CD4-positive, alpha-beta T cell treated with Interleukin-17A for 4 hours (primary cell): ENCODE data around the gene RAB43.
"Not testable (repeated sequence)": the region's sequence is repeated elsewhere in the genome, so short reads cannot be mapped to it uniquely, and the experiment has no call there.

Source experiments
- DNase-seq: peaks from one replicate; pipeline ENCODE4 v3.0.0-alpha.2; 2020; ENCODE audit warnings: mixed read lengths

Gene RAB43

DNA sequence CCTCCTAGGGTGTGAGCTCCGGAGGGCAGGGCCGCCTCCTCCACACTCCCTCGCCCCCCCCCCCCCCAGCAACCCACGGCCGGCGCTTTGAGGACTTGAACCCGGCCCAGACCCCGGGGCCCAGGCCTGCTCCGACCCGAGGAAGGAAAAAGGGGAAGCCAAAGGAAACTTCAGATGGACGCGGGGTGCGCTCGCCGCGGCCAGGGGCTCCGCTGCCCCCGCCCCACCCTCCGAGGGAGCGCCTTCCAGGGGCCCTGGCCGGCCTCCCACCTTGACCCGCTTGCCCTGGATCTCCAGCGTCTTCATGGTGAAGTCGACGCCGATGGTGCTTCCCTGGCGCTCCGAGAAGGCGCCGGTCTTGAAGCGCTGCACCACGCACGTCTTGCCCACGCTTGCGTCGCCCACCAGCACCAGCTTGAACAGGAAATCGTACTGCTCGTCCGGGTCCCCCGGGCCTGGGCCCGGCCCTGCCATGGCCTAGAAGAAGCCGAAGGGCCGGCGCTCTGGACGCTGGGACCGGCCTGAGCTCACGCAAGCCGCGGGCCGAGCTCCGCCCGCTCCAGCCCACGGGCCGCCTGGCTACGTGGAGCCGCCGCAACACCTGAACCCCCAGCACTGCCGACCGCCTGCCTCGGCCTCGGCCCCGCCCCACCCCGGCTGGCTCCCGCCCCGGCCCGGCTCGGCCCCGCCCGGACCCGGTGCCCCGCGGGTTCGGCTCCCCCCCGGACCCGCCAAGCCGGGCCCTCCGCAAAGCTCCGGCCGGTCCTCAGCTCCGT, 400 bp downstream of the RAB43 start:
- DNase-seq: peak; percentile 62

DNA sequence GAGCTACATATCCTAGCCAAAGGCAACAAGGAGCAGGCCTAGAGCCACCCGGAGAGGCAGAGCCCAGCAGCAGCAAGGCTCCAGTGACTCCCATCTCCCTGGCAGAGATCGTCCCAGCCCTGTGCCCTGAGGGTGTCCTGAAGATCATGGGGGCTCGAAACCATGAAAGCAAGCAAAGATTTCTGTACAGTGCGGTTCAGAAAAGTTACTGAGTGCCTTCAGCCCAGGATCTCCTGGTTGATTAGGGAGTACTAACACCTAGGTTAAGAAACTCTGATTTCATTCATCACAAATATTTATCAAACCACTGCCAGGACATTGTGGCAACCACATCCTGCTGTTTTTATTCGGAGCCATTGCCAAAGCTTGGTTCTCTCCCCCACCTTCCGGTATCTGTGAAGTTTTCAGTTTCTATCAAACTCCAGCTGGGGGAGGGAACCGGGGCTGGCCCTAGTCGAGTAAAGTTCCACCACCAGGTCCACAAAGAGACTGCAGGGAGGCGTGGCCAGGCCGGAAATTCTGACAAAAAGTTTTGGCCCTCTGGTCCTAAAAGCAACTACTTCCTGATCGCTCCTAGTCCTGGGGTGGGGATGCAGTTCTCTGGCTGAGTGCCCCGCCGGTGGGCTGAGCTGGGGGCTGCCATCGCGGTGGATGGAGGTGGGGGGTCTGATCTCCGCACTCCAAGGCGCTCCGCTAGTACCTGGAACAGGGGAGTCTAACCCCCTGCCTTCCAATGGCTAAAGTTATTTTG, 1.2 kb downstream of the RAB43 start:
- DNase-seq: peak; percentile 92

DNA sequence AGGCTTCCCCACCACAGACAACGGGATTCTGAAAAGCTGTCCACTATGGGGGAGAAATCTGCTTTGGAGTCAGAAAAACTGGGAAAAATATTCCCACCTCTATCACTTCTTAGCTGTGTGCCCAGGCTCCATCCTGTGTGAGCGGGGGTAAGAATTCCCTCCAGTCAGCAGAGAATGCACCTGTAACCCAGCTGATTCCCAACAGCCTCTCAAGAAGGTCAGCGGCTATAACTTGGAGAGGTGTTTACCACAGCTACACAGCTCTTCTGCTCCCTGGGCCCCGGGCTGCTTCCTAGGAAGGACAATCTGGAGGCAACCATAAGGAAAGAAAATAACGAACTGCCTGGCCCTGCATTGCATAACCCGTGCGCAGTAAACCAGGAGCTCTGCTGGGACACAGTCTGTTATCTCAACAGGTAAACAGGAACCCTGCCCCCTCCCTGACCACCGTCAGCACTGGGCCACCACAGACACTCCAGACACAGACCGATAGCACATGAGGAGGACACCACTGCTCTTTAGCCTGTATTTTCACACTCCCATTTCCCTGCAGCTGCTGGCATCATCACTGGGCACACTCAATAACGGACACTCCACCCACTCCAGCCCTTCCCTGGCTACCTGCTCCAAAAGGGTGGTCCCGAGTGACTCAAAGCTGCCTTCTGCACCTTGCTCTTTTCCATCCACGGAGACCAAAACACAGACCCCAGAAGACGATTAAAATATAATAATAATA, 2.1 kb downstream of the RAB43 start:
- DNase-seq: peak; percentile 47

DNA sequence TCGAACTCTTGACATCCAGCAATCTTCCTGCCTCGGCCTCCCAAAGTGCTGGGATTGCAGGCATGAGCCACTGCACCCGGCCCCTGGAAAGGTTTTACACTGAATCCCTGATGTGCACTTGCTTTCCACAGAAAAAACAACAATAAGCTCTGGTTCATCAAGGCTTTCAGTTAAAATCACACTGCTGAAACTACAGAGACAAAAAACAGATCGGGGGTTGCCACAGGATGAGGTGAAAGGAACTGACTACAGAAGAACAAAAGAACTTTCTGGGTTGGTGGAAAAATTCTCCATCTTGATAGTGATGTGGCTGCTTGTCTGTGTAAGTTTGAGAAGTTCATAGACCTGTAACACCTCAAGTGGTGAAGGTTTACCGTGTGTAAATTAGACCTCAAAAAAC, 2.9 kb downstream of the RAB43 start:
- peak; percentile 61 for DNase-seq

DNA sequence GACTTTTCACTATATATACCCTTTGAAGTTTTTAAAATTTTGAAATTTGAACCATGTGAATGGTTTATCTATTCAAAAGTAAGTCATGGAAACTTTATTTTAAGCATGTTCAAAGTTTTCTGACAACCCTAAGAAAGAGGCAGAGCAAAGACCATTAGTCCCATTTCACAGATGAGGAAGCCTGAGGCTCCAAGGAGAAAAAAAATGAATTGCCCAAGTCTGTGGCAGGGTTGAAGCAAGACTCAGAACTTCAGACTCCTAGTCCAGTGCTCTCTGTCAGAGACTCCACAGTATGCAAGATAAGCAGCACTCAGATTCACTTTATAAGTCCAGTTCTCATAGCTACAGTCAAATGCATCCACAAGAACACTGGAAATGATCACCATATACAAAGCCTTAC, 4.5 kb downstream of the RAB43 start:
- no peak for DNase-seq

DNA sequence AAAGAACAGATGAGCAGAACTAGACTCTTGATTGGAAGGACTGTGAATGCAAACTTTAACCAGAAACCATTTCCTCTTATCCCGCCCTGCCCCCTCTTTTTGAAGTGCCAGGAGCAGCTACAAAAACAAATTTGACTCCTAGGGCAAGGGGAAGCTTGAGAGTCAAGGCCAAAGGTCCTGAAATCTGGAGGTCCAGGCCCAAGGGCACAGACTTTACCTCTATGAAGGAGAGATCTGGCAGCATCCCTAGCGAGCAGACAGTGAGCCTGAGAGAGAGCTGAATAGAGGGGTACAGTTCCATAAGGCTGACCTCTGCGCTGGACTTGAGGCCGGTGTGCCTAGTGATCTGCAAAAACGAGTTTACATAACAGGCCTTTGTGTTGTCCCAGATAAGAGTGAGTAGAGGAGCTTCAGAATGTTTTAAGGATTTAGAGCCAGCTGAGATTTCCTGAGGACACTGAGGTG, 5.1 kb downstream of the RAB43 start:
- DNase-seq: peak; percentile 66

DNA sequence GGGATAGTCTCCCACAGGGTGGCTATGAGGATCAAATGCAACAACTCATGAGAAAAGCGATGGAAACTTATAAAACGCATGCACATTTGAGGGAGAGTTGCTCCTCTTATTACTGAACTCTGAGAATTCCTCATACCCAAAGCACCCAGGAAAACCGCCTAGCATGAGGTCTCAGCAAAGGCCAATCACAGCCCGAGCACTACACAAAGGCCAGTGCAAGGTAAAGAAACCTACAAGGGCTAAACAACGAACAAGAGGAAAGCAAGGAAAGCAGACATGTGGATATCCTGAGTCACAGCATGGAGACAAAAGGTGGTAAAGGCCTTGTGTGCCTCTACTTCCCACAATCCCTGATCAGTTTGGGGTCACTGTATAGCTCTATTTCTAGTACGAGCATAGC, 7.1 kb downstream of the RAB43 start:
- no peak for DNase-seq

DNA sequence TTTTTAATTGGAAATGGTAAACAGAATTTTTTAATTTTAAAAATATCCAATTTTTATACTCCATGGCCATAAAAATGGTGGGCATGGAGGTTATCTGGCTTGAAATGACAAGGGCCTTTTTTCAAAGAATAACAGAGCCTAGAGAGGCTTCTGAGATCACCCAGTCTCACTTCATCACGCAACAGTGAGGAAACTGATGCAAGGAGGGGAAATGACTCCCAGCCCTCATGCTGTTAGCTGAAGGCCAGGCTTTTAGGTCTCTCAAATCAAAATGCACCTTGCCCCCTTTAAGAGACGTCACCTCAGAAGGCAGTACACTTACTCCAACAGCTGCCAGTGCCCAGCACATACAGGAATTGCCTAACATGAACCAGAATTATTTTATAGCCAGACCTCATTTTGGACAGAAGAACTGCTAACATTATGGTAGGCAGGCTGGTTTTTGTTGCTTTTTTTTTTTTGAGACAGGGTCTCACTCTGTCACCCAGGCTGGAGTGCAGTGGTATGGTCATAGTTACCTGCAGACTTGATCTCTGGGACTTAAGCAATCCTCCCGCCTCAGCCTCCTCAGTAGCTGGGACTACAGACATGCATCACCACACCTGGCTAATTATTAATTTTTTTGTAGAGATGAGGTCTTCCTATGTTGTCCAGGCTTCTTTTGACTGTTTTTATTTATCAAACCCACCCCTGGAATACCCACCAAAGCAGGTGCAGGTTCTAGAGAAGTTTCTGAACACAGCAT, 9.1 kb downstream of the RAB43 start:
- peak; percentile 39 for DNase-seq

DNA sequence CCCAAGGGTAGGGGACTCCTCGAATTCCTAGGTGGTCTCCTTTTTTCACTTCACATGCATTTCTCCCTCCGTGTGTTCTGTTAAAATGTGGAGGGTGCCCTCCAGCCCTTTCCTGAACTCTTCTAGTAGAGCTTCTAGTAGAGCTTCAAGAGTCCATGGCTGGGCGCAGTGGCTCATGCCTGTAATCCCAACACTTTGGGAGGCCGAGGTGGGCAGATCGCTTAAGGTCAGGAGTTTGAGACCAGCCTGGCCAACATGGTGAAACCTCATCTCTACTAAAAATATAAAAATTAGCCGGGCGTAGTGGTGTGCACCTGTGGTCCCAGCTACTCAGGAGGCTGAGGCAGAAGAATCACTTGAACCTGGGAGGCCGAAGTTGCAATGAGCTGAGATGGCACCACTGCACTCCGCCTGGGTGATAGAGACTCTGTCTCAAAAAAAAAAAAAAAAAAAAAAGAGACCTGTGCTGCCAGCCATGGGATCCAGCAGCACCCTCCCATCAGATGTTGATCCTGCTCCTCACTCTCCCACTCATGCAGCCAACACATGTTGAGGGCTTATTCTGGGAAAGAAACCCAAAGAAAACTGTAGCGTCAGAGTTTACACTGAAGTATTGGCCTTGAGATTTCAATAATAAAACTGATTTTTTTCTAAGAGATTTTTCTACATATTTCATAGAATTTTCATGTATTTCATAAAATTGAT, 10.4 kb downstream of the RAB43 start:
- DNase-seq: not testable (repeated sequence)

DNA sequence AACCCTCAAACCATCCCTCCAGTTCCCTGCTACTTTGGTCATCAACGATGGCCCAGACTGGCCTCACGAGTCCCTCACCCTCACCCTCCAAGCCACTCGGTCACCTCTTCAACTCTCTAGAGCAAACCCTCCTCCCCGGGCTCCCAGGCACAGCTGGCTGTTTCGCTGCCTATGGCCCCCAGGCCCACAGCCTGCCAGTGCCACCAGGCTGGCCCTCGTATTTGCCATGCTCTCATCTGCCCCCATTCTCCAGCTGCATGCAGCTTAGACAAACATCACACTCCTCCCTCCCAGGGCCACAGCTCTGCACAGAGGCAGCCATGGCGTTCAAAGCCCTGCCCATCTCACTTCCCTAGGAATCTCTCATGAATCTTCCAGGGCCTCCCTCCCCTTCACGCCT, 13.8 kb downstream of the RAB43 start:
- no peak for DNase-seq

DNA sequence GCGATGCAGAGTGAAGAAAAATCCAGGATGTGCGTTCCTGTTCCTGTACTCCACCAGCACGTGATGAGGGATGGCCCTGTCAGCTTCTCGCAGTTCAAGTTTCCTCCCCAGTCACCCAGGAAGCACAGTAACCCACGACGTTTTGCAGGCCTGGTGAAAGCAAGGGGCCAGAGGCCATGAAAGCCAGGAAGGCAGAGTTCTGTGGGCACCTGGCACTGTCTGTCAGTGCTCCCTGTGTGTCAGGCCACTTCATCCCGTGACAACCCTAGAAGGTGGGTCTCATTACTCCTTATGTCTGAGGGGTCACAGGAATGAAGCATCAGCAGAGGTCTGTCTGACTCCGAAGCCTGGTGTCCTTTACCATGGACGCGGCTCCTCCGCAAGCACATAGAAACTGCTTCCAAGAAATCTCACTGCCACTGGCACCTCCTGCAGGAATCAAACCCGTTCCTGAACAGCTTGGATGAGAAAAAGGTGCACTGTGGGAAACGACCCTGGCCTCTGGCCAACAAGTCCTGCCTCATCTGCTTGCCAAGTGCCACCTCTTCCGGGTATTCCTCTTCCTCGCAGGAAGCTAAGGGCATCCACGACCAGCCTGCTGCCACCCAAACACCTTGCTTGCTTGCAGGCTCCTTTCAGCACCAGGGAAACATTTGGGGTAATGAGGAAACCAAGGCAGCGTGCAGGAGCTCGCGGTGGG, 14.6 kb downstream of the RAB43 start:
- DNase-seq: no peak

DNA sequence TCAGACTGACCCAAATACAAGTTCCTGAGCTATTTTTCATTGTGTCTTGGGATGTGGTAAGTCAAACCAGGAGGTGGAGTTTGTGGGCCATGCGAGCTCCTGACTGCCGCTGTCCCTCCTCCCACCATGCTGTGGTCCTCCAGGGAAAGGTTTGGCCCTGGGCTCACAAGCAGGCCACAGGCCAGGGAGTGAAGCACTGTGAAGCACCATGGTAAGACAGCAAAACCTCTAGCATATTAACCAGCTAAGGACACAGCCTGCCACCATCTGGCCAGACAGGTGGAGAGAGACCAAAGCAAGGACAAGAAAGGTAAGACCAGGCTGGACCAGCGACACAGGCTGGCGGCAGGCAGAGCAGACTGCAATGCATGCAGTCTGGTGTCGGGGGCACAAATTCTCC, 15.3 kb downstream of the RAB43 start:
- no peak for DNase-seq

DNA sequence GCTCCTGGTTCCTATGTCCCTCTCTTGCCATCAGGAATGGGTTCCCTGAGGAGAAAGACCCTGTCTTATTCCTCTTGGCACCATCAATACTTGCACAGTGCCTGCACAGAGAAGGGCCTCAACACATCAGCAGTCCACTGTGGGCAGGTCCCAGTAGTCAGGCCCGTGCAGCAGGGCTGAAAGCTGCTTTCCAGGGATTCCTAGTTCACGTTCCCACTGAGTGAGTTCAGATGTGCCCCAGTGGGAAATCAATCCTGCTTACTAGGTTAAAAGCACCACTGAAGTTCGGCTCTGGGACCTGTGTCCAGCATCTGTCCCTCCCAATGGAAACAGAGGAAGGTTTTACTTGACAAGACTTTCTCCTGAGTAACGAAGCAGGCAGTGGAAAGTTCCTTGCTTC, 15.7 kb downstream of the RAB43 start:
- no peak for DNase-seq

DNA sequence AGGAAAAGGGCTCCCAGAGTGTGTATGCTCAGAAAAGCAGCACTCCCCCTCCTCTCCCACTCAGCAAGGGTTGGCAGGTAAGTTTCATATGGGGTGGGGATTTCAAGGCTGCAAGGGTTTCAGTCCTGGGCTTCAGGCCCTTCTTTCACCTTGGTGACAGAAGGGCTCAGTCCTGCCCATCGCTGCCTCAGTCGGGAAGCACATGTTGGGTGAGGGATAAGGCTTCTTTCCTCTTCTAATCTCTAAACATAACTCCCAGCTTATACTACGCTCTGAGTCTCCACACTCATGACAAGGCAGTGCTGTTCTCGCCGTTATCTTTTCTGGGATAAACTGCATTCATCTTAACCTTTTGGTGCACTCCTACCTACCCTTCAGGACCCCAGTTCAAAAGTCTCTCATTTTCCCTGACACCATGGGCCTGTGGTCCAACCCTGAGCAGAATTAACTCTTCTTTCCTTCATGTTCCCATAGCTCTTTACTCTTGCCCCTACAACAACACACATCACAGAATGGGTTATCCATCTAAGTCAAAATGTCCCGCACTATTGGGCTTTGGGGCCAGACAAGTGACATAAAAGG, 17.0 kb downstream of the RAB43 start:
- no peak for DNase-seq

DNA sequence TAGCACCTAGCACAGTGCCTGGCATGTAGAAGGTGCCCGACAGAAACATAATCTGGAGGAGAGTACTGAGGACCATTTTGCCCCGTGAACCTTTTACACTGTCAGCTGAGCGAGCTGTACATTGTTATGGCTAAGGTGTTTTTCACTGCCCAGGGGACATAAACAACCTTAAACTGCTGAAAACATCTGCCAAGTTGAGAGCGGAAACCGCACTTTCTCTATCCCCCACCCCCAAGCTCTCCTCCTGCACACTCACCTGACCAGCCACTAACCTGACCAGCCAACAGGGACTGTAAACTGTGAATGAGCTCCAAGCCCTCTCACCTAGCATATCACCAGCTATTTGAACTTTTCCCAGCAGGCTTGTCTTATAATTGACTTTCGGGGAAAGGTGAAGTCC, 17.6 kb downstream of the RAB43 start:
- no peak for DNase-seq

DNA sequence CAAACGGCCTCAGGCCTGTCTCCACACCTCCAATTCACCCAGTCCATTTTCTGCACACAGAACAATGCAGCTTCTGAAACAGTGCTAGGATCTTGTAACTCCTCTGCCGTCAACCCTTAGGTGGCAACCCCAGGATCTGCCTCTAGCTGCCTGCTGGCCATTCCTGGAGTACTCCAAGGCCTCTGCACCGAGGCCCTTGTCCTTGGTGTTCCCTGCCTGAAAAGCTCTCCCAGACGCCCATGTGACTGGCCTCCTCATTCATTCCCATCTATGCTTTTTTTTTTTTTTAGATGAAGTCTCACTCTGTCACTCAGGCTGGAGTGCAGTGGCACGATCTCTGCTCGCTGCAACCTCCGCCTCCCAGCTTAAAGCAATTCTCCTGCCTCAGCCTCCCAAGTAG, 18.3 kb downstream of the RAB43 start:
- DNase-seq: no peak

DNA sequence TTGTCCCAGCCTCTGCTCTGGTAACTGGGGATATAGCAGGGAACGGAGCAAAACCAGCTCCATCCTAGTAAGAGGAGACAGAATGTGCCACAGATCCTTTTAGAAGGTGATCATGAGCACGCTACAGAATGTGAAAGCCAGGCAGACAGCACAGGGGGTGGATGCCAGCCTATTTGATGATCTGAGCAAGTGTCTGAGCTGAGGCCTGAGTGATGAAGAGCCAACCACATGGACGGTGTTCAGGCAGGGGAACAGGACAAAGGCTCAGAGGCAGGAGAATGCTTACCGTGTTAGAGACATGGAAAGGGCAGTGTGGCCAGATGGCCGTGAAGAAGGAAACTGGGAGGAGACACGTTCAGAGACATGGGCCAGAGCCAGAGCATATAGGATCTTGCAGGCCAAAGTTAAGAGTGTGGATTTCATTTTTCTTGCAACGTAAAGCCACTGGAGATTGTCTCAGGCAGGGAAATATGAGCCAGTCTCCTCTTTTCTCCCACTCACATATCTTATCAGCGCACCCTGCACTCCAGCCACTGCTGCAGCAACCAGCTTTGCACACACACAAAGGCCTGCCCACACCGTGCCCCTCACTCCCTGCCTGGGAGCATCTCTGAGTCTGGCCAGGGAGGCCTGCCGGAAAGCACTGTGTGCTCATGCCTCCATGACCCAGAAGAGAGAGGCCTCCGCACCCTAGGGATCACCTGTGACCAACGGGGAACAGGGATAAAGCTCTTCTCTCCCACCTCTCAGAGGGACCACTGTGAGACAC, 20.1 kb downstream of the RAB43 start:
- no peak for DNase-seq

DNA sequence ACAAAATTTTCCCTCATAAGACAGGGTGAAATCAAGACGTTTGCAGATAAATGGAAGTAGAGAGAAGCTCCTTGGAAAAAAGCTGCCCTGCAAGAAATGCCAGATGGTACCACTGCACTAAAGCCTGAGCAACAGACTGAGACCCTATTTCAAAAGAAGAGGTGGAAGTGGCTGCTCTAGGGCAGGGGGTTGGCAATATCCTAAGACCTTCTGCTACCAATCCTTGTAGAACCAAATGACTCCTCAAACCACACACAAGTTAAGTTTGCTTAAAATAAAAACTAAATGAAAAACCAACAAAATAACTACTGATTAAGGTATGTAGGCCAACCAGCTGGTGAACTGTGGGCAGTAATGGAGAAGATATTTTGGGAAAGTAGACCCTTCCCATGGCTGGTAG, 21.3 kb downstream of the RAB43 start:
- DNase-seq: no peak

DNA sequence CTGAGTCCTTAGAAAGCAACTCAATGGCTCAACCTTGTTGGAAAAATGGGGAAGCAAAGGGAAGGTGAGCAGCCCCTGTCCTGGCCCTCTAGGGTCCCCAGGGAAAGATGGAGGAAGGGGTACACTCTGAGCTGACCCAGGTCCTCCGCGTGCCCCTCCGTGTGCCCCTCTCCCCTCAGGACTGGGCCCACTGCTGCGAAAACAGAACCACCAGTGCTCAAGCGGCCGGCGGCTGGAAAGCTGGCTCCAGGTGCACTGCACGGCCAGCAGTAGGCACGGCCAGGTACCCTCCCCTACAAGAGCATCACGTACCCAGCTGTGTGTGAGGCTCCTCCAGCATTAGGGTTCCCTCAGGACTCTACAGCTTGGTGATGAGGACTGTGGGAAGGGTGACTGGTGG, 26.3 kb downstream of the RAB43 start:
- DNase-seq: no peak

DNA sequence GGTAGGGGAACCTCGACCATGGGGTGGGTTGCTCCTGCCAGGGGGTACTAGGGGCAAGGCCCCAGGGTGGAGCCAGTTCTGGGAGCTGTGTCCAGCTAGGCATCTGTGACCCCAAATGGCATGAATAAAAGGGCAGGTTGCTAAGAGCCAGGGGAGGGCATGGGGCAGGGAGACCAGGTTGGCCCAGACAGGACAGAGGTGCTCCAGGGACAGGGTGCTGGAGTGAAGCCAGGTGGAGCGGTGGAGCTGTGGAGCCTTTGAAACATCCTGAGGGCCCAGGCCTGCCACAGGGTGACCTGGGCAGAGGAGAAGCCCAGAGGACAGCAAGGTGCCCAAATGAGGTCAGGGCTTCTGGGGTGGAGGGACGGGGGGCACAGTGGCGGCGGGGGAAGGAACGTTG, 33.3 kb downstream of the RAB43 start:
- not testable (repeated sequence) for DNase-seq
